Stimulated activated CD4-positive, alpha-beta T cell treated with anti-CD3 and anti-CD28 coated beads, Interleukin-4, amount 100 ng/mL, for 4 hours (primary cell): Measurements from ENCODE around the gene CYS1.
"Not testable (repeated sequence)": the region's sequence is repeated elsewhere in the genome, so short reads cannot be mapped to it uniquely, and the experiment has no call there.

Experiments
- DNase-seq, 2 experiments: peaks; one replicate each; pipeline ENCODE4 v3.0.0-alpha.2; 2020

Gene CYS1

DNA sequence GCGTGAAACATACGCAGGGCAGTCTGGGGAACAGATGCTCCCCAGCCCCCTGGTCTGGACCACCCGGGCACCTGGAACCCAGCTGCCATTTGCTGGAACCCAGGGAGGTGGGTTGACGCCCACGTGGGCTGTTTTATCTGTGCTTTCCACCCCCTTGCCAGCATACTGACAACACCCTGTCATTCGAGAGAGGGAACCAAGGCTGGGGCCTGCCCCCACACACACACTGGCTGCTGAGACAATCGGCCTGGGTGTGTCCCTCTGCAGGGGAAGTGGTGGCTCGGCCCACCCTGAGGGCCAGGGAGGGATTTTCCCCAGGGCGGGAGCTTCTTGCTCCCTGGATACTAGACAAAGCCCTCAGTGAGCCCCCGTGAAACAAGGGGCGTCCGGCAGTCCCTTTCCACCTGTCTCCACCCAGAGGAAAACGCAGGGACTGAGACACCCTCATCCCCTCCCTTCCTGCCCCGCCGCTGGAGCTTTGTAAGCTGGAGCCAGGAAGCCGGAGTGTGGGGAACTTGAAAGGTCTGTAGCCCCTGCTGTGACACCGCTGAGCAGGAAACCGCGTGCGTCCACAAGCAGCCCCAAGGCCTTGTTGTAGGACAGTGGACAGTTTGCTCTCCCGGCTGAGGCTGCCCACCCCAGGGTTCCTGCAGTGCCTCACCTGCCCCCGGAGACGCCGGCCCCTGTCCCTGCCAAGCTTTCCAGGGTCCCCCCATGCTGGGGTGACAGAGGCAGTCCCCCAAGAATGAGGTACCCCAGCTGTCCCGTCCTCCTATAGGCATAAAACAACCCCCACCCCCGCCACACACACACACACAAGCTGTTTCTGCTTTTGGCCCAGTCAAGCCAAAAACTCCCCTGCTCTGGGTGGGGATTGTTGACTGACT lies 51.0 kb downstream of the CYS1 start:
- DNase-seq = peak; percentile 24 to 59

DNA sequence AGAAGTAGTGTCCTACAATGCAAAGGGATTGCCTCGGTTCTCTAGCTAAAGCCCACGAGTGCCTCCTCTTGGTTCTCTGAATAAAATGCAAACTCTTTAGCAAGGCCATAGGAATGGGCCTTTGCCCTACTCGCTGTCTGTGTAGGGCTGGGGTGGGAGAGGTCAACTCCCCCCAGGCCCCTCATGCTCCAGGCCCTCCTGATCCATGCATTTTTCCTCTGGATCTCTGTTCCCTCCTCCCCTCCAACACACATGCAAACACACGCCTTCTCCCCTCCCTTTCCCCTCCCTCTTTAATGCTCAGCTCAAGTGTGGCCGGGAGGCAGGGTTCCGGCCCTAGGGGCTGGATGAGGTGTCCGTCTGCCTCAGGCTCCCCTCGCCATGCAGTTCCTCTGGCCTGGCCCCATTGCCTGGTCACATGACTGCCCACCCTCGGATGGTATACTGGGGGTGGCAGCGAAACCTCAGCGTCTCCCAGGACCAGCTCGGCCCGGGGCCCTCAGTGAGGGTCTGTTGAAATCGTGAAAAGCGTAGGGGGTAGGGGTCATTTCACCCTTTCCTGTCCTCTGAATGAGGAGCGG lies 51.7 kb downstream of the CYS1 start:
- no peak for DNase-seq

- no peak for DNase-seq
Observed at GRCh38 chr2:10027660-10028330, 52.4 kb downstream of the CYS1 start.

- DNase-seq = no peak
Observed at GRCh38 chr2:10026940-10027569, 53.2 kb downstream of the CYS1 start.

DNA sequence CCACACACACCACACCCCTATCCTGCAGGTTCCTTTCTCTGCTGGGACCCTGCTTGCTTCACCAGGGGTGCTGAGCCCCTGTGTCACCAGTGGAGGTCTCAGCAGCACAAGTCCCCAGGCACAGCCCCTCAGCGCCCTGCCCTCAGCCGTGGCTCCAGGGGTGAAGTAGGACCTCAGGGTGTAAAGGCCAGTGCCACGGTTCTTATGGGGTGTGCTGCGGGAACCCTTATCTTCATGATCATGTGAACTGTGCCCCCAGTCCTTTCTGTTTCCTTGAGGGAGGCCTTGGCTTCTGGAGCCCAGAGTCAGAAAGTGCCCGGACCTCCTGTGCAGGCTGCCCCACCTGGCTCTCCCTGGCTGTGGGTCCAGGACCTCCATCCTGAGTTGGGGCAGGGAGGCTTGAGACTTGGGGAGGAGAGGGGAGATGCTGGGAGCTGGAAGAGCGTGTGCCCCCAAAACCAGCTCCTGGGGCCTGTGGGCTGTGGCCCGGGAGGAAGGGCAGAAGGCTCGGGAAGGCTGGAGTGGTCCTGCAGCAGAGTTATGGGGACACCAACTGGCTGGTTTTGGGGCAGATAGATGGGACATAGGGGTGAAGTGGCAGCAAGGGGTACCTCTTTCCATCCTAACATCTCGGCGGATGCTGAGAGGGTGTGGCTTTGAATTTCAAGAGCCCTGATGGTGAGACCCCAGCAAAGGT lies 57.1 kb downstream of the CYS1 start:
- DNase-seq = no peak

GRCh38 chr2:10022445-10022844 lies 57.8 kb downstream of the CYS1 start:
- DNase-seq = no peak

DNA sequence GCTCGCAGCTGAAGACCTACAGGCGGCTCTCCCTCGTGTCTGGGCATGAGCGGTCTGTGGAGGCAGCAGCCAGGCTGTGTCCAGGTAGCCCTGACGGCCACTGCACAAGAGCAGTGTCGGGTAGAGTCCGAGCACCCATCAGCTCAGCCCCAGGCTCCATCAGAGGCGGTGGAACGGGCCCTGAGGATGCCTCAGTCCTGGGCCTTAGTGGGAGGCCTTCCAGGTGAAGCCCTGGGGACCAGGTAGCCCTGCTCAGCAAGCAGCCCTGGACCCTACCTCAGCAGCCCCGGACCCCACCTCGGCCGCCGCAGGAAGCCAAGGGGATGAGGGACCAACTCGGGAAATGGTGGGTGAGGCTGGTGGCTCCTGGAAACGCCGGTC lies 58.2 kb downstream of the CYS1 start:
- DNase-seq = no peak

- no peak for DNase-seq
Observed at GRCh38 chr2:10019602-10020400, 60.4 kb downstream of the CYS1 start.

- no peak for DNase-seq
Observed at GRCh38 chr2:10019174-10019573, 61.0 kb downstream of the CYS1 start.

- DNase-seq = no peak
Observed at GRCh38 chr2:10017313-10017941, 62.8 kb downstream of the CYS1 start.

DNA sequence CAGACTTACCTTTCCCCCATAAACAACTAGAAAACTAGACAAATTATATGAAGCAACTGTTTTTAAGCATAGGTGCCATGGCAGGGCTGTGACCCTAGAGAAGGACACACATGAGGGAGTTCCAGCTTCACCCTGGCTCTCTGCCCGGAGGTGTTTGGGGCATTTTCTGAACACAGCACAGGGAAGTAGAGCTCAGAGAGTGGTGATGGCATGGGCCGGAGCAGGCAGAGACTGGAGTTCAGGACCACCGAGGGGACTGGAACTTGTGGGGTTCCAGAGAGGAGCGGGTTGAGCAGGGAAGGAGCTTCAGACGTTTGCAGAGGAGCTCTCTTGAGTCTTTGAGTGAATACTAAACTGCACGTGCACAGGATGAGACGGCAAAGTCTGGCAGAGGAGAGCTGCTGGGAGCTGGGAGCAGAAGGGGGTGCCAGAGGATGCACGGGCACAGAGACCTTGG lies 63.4 kb downstream of the CYS1 start:
- DNase-seq = no peak

- no peak for DNase-seq
Observed at GRCh38 chr2:10016001-10016801, 64.0 kb downstream of the CYS1 start.

- not testable (repeated sequence) for DNase-seq
Observed at GRCh38 chr2:10015376-10015989, 64.7 kb downstream of the CYS1 start.

GRCh38 chr2:10014418-10015190 lies 65.6 kb downstream of the CYS1 start:
- no peak for DNase-seq

- not testable (repeated sequence) for DNase-seq
Observed at GRCh38 chr2:10013651-10014417, 66.4 kb downstream of the CYS1 start.

DNA sequence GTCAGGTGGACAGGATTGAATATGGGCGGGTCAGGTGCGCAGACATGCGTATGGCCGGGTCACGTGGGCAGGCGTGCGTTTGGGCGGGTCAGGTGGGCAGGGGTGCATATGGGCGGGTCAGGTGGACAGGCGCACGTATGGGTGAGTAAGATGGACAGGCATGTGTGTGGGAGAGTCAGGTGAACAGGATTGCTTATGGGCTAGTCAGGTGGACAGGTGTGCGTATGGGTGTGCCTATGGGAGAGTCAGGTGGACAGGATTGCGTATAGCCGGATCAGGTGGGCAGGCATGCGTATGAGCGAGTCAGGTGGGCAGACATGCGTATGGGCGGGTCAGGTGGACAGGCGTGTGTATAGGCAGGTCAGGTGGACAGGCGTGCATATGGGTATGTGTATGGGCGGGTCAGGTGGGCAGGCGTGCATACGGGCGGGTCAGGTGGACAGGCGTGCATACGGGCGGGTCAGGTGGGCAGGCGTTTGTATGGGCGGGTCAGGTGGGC lies 67.2 kb downstream of the CYS1 start:
- no peak for DNase-seq

DNA sequence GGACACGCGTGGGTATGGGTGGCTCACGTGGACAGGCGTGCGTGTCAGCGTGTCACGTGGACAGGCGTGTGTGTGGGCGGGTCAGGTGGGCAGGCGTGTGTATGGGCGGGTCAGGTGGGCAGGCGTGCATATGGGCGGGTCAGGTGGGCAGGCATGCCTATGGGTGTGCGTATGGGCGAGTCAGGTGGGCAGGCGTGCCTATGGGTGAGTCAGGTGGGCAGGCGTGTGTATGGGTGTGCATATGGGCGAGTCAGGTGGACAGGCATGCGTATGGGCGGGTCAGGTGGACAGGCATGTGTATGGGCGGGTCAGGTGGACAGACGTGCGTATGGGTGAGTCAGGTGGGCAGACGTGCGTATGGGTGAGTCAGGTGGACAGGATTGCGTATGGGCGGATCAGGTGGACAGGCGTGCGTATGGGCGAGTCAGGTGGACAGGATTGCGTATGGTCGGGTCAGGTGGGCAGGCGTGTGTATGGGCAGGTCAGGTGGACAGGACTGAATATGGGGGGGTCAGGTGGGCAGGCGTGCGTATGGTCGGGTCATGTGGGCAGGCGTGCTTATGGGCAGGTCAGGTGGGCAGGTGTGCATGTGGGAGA lies 67.7 kb downstream of the CYS1 start:
- DNase-seq = not testable (repeated sequence)
